H9 (cell line): Measurements from ENCODE around the gene STN1. TPM values are rescaled to one million over a fixed set of nuclear protein-coding genes. Genes with fewer than 3 reads are reported as not detected.

Experiments
- DNase-seq: peaks from one replicate; pipeline ENCODE4 v3.0.0-alpha.2; 2017
- H2AFZ ChIP-seq: one replicate; pipeline ENCODE4 v1.6.1; 2013; ENCODE audit warnings: mild to moderate bottlenecking, low read length, control low read depth, moderate library complexity
- H2AK5ac ChIP-seq: 2 replicates; pipeline ENCODE4 v1.6.1; 2013; ENCODE audit warnings: low read length, control low read depth, mixed read lengths; ENCODE audit not compliant: insufficient read length
- H2BK120ac ChIP-seq: one replicate; pipeline ENCODE4 v1.6.1; 2013; ENCODE audit warnings: low read depth, mild to moderate bottlenecking, low read length, control low read depth, inconsistent platforms; ENCODE audit not compliant: poor library complexity, severe bottlenecking
- H2BK12ac ChIP-seq: 2 replicates; pipeline ENCODE4 v1.6.1; 2013; ENCODE audit warnings: low read length, control low read depth, mixed read lengths, low read depth; ENCODE audit not compliant: insufficient read length
- H2BK15ac ChIP-seq: 2 replicates; pipeline ENCODE4 v1.6.1; 2013; ENCODE audit warnings: low read depth, low read length, control low read depth
- H2BK20ac ChIP-seq: one replicate; pipeline ENCODE4 v1.6.1; 2013; ENCODE audit warnings: low read depth, mild to moderate bottlenecking, low read length, control low read depth, inconsistent platforms; ENCODE audit not compliant: poor library complexity, severe bottlenecking
- H2BK5ac ChIP-seq: 2 replicates; pipeline ENCODE4 v1.6.1; 2013; ENCODE audit warnings: low read length, control low read depth, mixed read lengths; ENCODE audit not compliant: insufficient read length
- H3K14ac ChIP-seq: 2 replicates; pipeline ENCODE4 v1.6.1; 2013; ENCODE audit warnings: low read length, control low read depth; ENCODE audit not compliant: insufficient read depth
- H3K18ac ChIP-seq: 2 replicates; pipeline ENCODE4 v1.6.1; 2013; ENCODE audit warnings: low read depth, mild to moderate bottlenecking, mixed read lengths, low read length, control low read depth; ENCODE audit not compliant: insufficient read length
- H3K23ac ChIP-seq: 2 replicates; pipeline ENCODE4 v1.6.1; 2013; ENCODE audit warnings: low read length, control low read depth, mixed read lengths, low read depth; ENCODE audit not compliant: insufficient read length
- H3K23me2 ChIP-seq: 2 replicates; pipeline ENCODE4 v1.6.1; 2013; ENCODE audit warnings: low read depth, mild to moderate bottlenecking, mixed read lengths, low read length, control low read depth; ENCODE audit not compliant: insufficient read length, poor library complexity, severe bottlenecking
- H3K27ac ChIP-seq: 2 replicates; pipeline ENCODE4 v1.5.1; 2013; ENCODE audit warnings: low read length, control low read depth, mixed read lengths, low read depth; ENCODE audit not compliant: insufficient read length
- H3K27me3 ChIP-seq: 2 replicates; pipeline ENCODE4 v1.6.1; 2013; ENCODE audit warnings: low read length, control low read depth, inconsistent platforms; ENCODE audit not compliant: insufficient read depth
- H3K4ac ChIP-seq: 2 replicates; pipeline ENCODE4 v1.6.1; 2013; ENCODE audit warnings: low read depth, mild to moderate bottlenecking, control low read depth, inconsistent platforms, low read length, moderate library complexity
- H3K4me1 ChIP-seq: 2 replicates; pipeline ENCODE4 v1.6.1; 2013; ENCODE audit warnings: low read length, control low read depth, inconsistent platforms; ENCODE audit not compliant: insufficient read depth
- H3K4me2 ChIP-seq: 2 replicates; pipeline ENCODE4 v1.6.1; 2013; ENCODE audit warnings: low read length, control low read depth, mixed read lengths; ENCODE audit not compliant: insufficient read length, insufficient read depth
- H3K56ac ChIP-seq: 2 replicates; pipeline ENCODE4 v1.6.1; 2013; ENCODE audit warnings: low read depth, mild to moderate bottlenecking, mixed read lengths, low read length, control low read depth; ENCODE audit not compliant: insufficient read length
- H3K79me1 ChIP-seq: 2 replicates; pipeline ENCODE4 v1.6.1; 2013; ENCODE audit warnings: low read depth, mild to moderate bottlenecking, moderate library complexity, low read length, control low read depth, inconsistent platforms; ENCODE audit not compliant: insufficient read depth, poor library complexity, severe bottlenecking
- H3K79me2 ChIP-seq: 2 replicates; pipeline ENCODE4 v1.6.1; 2013; ENCODE audit warnings: low read length, control low read depth, inconsistent platforms; ENCODE audit not compliant: insufficient read depth
- H3K9ac ChIP-seq: 2 replicates; pipeline ENCODE4 v1.6.1; 2013; ENCODE audit warnings: low read length, control low read depth, mixed read lengths; ENCODE audit not compliant: insufficient read length; ENCODE audit errors: extremely low read depth
- H3K9me3 ChIP-seq: one replicate; pipeline ENCODE4 v1.6.1; 2013; ENCODE audit warnings: low read depth, low read length, inconsistent platforms; ENCODE audit not compliant: control insufficient read depth
- H3T11ph ChIP-seq: one replicate; pipeline ENCODE4 v1.6.1; 2013; ENCODE audit warnings: mild to moderate bottlenecking, low read length, control low read depth, inconsistent platforms
- H4K20me1 ChIP-seq: one replicate; pipeline ENCODE4 v1.6.1; 2013; ENCODE audit not compliant: control insufficient read depth, insufficient read length, insufficient read depth
- H4K5ac ChIP-seq: 2 replicates; pipeline ENCODE4 v1.6.1; 2013; ENCODE audit warnings: low read depth, mild to moderate bottlenecking, mixed read lengths, low read length, control low read depth; ENCODE audit not compliant: insufficient read length
- H4K8ac ChIP-seq: replicated peaks from 2 replicates; pipeline ENCODE4 v1.6.1; 2013; ENCODE audit warnings: low read length, control low read depth, mixed read lengths, low read depth; ENCODE audit not compliant: insufficient read length
- H4K91ac ChIP-seq: 2 replicates; pipeline ENCODE4 v1.6.1; 2013; ENCODE audit warnings: low read depth, mild to moderate bottlenecking, moderate library complexity, mixed read lengths, low read length, control low read depth; ENCODE audit not compliant: insufficient read length
- H3K27ac Mint-ChIP-seq, 3 experiments: 2 replicates in 2 of 3; 3 replicates in 1 of 3; pipeline ENCODE4 v1.8.0; 2020 to 2021; ENCODE audit warnings: mixed read lengths in 3 of 3, mild to moderate bottlenecking in 1 of 3, moderate library complexity in 1 of 3
- H3K27me3 Mint-ChIP-seq: 2 replicates; pipeline ENCODE4 v1.8.0; 2021; ENCODE audit warnings: low read depth, mild to moderate bottlenecking, moderate library complexity, mixed read lengths
- H3K36me3 Mint-ChIP-seq, 3 experiments: 2 replicates in 2 of 3; 3 replicates in 1 of 3; pipeline ENCODE4 v1.8.0; 2020 to 2021; ENCODE audit warnings: low read depth in 3 of 3, mixed read lengths in 3 of 3; ENCODE audit not compliant: insufficient read depth in 1 of 3
- H3K4me1 Mint-ChIP-seq, 2 experiments: 2 replicates each; pipeline ENCODE4 v1.8.0; 2020; ENCODE audit warnings: mixed read lengths in 2 of 2
- H3K4me3 Mint-ChIP-seq, 2 experiments: 2 replicates in 1 of 2; 3 replicates in 1 of 2; pipeline ENCODE4 v1.8.0; 2020 to 2021; ENCODE audit warnings: mild to moderate bottlenecking in 2 of 2, mixed read lengths in 2 of 2, moderate library complexity in 1 of 2
- H3K9me3 Mint-ChIP-seq, 2 experiments: 2 replicates in 1 of 2; 3 replicates in 1 of 2; pipeline ENCODE4 v1.8.0; 2020; ENCODE audit warnings: mild to moderate bottlenecking in 2 of 2, mixed read lengths in 2 of 2, moderate library complexity in 1 of 2
- WGBS: extraction: QIAGEN DNeasy Blood & Tissue Kit; methylation state at CpG from one replicate; pipeline ENCODE4 v1.1.7; 2013; ENCODE audit warnings: missing lambda C conversion rate, low lambda C conversion rate, mixed read lengths; ENCODE audit not compliant: insufficient read length; ENCODE audit errors: extremely low coverage; 5-methylcytosine and 5-hydroxymethylcytosine counted together
- total RNA-seq: library from RNA; stranded (reverse); gene quantifications from 2 replicates; pipeline ENCODE4 v1.2.1, GENCODE V29; 2021
- TF ChIP-seq, protein P1 (sequence below): fragments of 200-600 bp; sonication (generic); conservative IDR thresholded peaks from 3 replicates; pipeline ENCODE4 v1.8.0; 2021; ENCODE audit warnings: antibody characterized with exemption, mild to moderate bottlenecking

Gene STN1
- total RNA-seq, 1 experiment from 2014 or later, result 11.3 TPM

DNA sequence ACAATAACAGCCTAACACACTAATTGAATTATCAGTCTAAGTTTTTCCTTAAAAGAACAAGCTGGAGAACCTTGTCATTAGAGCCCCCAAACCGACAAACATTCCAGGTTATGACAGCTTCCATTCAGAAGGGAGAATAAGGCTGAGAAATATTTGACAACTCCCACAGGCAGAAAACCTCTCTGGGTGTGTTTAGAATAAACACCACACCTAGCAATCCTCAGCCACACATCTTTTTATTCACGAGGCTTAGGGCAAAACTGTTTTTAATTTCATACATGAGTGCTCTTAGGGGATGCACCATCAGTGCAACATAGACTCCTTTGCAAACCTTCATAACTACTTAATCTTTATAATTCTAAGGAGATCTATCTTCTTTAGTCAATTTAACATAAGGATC, 24.2 kb downstream of the STN1 start:
- H3K9ac ChIP-seq, result no peak overlapping the region
- no peak overlapping the region for H2BK20ac ChIP-seq
- Mint-ChIP-seq H3K27ac (no peak overlapping the region), H3K4me3 (no peak overlapping the region), H3K27me3 (no peaks in the 10 kb centered on the region), H3K36me3 (peaks cover 0 to 12% (median 9%) of the 10 kb centered on the region in 3 experiments; a peak in 5 of 7 replicates), H3K9me3 (no peaks in the 10 kb centered on the region), H3K4me1 (peaks cover 11 to 12% of the 10 kb centered on the region in 2 experiments)
- no peak overlapping the region for H2BK5ac ChIP-seq
- no peak overlapping the region for H3K4me2 ChIP-seq
- H4K20me1 ChIP-seq, result no peaks in the 10 kb centered on the region
- no peak overlapping the region for H3K23ac ChIP-seq
- no peaks in the 10 kb centered on the region for H3K23me2 ChIP-seq
- H3T11ph ChIP-seq, result no peak overlapping the region
- H4K8ac ChIP-seq, result no peak overlapping the region
- no peak overlapping the region for H3K18ac ChIP-seq
- DNase-seq, result no peak
- no peaks in the 10 kb centered on the region for H3K9me3 ChIP-seq
- WGBS, result no CpG with 5 or more reads among the region's 2 CpGs
- H4K91ac ChIP-seq, result no peak overlapping the region
- H2BK120ac ChIP-seq, result no peak overlapping the region
- H3K14ac ChIP-seq, result no peak overlapping the region
- no peak overlapping the region for H2BK15ac ChIP-seq
- no peaks in the 10 kb centered on the region for H3K27me3 ChIP-seq
- H2AK5ac ChIP-seq, result no peak overlapping the region
- H3K79me1 ChIP-seq, result no peaks in the 10 kb centered on the region
- no peak overlapping the region for H3K4ac ChIP-seq
- no peaks in the 10 kb centered on the region for H3K4me1 ChIP-seq
- no peak overlapping the region for H2BK12ac ChIP-seq
- no peak overlapping the region for H3K56ac ChIP-seq
- H4K5ac ChIP-seq, result no peak overlapping the region
- H3K27ac ChIP-seq, result no peak overlapping the region
- H3K79me2 ChIP-seq, result no peaks in the 10 kb centered on the region
- H2AFZ ChIP-seq, result no peak overlapping the region
- TF ChIP-seq, protein P1, sequence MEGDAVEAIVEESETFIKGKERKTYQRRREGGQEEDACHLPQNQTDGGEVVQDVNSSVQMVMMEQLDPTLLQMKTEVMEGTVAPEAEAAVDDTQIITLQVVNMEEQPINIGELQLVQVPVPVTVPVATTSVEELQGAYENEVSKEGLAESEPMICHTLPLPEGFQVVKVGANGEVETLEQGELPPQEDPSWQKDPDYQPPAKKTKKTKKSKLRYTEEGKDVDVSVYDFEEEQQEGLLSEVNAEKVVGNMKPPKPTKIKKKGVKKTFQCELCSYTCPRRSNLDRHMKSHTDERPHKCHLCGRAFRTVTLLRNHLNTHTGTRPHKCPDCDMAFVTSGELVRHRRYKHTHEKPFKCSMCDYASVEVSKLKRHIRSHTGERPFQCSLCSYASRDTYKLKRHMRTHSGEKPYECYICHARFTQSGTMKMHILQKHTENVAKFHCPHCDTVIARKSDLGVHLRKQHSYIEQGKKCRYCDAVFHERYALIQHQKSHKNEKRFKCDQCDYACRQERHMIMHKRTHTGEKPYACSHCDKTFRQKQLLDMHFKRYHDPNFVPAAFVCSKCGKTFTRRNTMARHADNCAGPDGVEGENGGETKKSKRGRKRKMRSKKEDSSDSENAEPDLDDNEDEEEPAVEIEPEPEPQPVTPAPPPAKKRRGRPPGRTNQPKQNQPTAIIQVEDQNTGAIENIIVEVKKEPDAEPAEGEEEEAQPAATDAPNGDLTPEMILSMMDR, result no peak
